ENCODE results near the gene FAF1.

DNA sequence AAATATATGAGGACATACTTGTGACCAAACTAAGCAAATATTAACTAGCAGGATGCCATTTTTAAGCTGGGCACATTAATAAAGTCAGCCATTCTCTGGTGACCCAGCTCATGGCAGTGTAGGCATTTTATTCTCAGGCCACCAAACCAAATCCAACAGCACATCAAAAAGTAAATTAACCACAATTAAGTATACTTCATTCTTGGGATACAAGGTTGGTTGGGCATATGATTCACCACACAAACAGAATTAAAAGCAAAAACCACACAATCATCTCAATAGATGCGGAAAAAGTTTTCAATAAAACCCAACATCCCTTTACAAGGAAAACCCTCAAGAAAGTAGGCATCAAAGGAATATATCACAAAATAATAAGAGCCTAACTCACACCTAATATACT is 101.3 kb downstream of the FAF1 start:
- TF ChIP-seq CTCF (IDR thresholded peaks at IDR 0.05) = no peak
- TF ChIP-seq POLR2A (IDR thresholded peaks at IDR 0.05) = no peak
- TF ChIP-seq POLR2AphosphoS5 (IDR thresholded peaks at IDR 0.05) = no peak

Measured in transverse colon (tissue), 4 donors.